ENCODE measurements around the gene ERI3. TPM values are rescaled to one million over a fixed set of nuclear protein-coding genes. Genes with fewer than 3 reads are reported as not detected.

Gene ERI3
- total RNA-seq, 2 experiments from 2014 or later: 50.6 to 53.4 TPM

DNA sequence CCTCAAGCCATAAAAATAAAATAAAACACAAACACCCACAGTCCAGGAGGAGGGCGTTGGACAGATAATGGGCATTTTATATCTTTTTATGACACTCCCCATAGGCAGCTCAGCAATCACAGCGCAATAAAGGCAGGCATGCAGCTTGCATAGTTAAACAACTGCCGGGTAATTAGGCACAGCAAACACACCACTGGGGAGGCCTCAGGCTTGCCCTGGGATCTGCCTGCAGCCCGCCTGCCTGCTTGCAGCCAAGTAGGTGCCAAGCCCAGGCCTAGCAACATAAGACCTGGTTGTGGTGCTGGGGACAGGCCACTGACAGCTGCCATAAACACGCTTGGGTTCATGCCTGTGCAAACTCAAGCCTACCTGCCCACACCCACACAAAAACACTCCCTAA, 87.6 kb downstream of the ERI3 start:
- POLR2A ChIA-PET: no interaction called here
- CTCF ChIA-PET: interaction anchor here (1.4 kb wide), 1 partner anchor 48 kb away, joined by 3 read pairs; no protein-coding TSS in a partner anchor

DNA sequence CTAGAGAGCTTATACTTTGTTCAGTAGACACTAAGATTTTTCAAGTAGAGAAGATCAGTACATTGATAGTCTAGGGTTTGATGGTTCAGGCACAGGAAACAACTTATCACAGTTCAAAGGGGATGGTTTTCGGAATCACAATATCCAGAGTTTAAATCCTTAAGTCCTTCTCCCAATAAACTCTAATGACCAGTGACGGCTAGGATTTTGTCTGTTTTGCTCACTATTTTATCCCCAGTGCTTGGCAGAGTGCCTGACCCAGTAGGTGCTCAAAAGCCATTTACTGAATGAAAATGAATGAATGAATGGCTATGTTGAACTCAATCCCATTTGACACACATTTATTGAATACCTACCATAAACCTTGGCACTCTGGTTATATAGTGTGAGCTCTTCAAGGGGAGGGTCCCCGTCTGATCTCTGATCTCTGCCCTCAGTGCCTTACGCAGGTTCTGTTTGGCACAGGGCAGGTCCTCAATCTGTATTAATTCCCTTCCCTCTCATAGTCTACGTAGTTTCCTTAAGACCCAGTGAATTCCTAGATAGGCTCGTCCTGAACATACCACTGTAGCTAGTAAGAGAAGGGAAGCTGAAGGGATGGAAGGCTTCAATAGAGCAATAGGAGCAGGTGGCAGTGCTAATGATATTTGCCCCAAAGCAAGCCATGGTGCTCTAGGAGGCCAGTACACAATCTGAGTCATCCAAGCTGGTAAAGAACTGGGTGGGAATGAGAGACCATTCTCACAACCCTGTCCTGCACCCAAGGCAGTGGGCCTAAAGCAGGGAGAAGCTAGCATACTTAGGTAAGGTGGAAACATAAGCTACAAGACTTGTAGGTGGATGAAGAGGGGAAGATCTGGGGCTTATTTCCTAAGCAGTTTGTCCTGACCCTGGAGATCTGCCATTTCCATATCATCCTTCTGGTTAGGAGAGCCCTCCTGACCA, 88.4 kb downstream of the ERI3 start:
- POLR2A ChIA-PET: no interaction called here

DNA sequence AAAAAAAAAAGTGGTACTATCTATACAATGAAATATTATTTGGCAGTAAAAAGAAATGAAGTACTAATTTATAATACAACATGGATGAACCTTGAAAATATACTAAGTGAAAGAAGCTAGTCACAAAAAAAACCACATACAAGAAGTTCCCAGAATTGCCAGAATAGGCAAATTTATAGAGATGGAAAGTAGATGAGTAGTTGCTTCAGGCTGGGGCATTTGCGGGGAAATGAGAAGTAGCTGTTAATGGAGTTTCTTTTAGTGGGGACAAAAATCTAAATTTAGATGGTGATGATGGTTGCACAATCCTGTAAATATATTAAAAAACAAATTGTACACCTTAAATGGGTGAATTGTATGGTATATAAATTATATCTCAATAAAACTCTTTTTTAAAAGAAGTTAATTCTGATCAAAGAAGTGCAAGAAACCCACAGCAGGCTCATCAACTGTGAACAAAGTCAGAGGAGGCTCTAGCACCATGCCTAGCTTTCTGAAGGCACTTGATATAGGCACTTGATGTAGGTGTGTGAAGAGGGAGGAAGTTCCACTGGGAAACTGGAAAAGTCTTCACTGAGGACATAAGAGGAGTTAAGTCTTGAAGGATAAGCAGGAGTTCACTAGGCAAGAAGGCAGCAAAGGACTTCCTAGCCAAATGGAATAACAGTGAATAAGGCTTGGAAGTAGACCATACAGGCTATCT, 89.2 kb downstream of the ERI3 start:
- CTCF ChIA-PET: interaction anchor here (0.7 kb wide), 1 partner anchor 8 kb away, joined by 3 read pairs; no protein-coding TSS in a partner anchor
- POLR2A ChIA-PET: no interaction called here

More for the DNA sequence above, 88.4 kb downstream of the ERI3 start:
- CTCF ChIA-PET: interaction anchor here (1.4 kb wide), 1 partner anchor 47 kb away, joined by 3 read pairs; no protein-coding TSS in a partner anchor

DNA sequence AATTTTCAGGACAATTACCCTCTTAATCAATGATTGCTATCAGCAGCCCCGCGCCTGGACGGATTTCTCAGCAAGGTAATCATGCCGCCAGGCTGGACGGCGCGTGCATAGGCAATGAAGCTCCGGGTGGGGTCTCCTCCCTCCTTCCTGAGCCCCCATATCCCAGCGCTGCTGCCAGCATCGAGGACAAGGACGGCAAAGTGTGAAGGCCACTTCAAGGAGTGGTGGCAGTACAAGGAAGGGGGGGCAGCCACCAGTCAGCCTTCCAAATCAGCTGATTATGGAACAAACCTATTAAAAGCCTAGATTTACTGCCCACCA, 90.6 kb downstream of the ERI3 start:
- ChIA-PET POLR2A (no interaction called here), CTCF (no interaction called here)

DNA sequence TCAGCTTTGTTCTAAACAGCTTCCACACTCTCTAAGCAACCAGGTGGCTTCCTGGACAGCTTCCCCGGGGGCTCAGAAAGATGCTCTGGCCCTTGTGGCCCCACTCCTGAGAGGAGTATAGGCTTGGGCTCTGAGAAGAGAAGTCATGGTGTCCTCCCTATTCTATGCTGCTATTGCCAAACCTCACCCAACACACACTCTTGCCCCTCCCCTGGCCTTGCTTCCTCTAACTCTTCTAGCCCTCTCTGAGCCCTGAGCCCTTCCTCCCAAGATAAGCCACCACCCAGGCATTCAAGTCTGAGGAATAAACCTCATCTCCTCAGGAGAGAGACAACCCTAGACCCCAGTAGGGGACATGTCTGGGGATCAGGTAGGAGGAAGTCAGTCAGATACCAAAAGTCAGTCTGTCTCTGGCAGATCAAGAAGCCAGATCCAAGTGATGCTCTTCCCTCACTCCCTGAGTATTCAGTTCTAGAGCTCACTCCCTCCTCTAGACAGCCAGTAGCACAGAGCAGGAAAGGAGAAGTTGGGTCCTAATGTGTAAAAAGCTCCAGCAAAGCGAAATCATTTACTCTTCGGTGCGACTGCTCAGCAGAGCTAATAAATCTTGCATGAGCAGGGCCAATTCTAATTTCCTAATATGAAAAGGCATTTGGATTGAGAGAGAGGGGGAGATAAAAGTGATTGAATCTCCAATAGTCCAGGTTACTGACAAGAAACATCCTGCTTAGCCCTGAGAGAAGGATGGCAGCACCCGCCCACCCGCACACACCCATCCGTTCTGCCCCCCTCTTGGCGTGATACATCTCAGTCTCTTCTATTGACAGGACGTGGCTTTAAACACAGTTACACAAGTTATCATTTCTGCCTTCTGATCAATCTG, 91.2 kb downstream of the ERI3 start:
- ChIA-PET CTCF (no interaction called here), POLR2A (interaction anchor here (0.5 kb wide), 1 partner anchor 368 kb away, joined by 3 read pairs; no protein-coding TSS in a partner anchor)

DNA sequence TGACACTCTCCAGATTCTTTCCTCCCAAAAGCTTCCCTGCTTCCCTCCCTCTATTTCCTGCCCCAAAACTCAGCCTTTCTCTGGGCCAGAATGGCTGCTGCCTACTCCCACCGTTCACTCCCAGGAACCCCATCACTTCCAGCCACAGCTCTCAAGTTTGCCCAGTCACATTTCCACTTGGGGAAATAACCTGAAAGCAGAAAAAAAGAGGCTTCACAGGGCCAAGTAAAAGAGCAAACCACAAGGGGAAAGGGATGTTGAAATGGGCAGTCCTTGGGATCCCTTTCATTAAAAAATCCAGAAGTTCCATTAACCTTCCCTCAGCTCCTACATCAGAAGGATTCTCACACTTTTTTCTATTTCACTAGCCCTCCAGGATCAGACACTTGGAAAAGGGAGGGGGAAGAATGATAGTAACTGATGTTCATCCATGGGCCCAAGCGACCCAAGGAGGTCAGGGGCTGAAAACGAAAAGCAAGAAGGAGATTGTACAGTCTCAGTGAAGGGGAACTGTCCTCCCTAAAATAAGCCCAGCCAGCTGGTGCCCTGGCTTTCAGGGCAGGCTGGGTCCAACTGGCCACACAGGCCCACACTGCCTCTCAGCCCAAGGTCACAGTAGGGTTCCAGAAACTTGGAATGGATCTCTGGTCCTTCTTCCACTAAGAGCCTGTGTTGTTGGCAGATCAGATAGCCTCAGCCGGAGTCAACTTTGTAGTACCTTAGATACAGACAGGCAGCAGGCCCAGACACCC, 92.1 kb downstream of the ERI3 start:
- ChIA-PET POLR2A (interaction anchor here (0.5 kb wide), 1 partner anchor 369 kb away, joined by 3 read pairs; no protein-coding TSS in a partner anchor), CTCF (no interaction called here)

DNA sequence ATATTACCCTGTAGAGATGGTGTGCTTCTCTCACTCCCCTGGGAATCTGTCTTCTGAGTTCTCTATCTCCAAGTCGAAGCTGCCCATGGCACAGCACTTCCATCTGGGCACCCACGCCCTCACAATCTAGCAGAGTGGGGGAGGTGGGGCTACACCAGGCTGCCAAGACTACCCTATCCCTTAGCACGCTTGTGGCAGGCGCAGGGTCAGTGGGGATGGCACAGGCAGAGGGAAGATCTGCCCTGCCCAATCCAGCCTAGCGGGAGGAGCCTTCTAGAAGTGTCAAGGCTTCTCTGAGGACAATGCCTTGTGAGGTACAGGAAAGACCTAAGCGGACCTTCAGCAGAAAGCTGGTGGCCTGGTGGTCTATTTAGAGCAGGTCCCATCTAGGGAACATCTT, 92.6 kb downstream of the ERI3 start:
- CTCF ChIA-PET: no interaction called here
- POLR2A ChIA-PET: no interaction called here

DNA sequence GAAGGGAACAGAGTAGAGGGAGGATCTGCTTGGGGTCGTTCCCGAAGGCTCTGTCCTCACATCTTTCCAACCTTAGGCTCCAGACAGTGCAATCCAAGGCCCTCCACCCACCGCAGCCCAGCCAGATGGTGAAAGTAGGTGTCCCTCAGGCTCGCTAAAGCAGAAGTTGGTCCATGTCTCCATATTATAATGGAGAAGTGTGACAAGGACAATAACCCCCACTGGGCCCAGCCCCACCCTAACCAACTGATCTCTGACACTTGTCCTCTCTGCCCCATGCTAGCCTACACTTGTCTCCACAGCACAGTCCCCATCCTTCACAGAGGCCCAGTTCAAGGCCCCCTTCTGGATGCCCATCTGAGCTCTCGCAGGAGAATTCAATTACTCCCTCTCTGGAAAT, 93.1 kb downstream of the ERI3 start:
- ChIA-PET POLR2A (no interaction called here), CTCF (no interaction called here)

DNA sequence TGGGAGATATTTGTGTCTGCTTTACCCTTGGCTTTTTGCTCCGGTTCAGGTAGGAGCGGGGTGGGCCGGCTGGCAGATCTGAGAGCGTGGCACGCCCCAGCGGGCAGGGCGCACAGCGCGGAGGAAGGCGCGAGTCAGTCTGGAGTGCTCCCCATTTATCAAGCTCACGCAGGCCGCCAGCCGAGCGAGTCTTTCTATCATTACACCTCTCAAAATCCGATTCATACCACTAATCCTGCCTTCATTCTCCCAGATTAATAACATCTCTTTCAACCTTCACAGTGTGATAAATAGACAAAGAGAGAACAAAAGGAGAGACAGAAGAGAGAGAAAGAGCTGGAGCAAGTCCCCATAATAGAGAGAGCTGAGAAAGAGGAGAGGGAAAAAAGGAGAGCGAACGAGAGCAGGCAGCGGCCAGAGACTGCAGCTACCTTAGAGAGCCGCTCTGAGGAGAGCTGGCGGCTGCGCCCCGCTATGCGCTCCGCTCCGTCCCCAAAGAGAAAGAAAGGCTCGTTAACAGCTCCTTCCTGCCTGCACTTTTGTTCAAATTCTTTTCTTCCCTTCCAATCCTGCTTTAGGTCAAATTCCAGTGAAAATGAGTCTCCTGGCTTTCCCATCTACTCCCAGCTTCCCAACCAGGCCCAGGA, 93.8 kb downstream of the ERI3 start:
- CTCF ChIA-PET: no interaction called here
- POLR2A ChIA-PET: no interaction called here

DNA sequence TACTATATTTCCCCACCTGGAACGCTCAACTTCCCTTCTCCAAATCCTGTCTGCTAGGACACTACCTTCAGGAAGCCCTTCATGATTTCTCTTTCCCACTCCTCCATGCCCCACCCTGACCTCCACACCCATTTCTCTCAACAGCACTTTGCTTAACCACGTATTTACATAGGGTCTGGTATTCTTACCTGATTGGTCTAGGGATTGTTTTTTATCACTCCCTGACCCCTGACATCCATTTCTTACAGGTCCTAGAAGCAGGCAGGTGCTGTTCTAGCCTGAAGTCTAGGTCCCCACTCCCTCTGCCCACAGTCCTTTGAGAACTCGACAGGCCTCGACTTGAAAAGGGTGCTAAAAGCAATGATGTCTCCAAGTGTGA, 94.3 kb downstream of the ERI3 start:
- ChIA-PET POLR2A (no interaction called here), CTCF (no interaction called here)

DNA sequence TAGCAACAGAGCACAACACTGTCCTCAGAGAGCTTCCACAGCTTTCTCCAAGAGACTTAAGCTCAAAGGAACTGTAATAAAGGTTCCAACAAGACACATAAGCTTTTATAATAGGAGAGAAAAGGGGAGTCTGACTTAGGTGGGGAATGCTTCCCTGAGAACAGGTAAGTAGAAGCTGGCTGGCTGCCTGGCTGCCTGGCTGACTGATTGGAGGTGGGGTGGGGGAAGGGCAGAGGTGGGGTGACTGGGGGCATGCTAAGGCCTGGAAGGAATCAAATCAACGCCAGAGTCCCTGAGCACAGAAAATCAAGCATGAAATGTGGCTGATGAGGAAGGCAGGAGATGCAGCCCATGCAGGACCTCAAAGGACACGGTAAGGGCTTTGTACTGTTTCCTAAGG, 96.0 kb downstream of the ERI3 start:
- POLR2A ChIA-PET: no interaction called here
- CTCF ChIA-PET: no interaction called here

DNA sequence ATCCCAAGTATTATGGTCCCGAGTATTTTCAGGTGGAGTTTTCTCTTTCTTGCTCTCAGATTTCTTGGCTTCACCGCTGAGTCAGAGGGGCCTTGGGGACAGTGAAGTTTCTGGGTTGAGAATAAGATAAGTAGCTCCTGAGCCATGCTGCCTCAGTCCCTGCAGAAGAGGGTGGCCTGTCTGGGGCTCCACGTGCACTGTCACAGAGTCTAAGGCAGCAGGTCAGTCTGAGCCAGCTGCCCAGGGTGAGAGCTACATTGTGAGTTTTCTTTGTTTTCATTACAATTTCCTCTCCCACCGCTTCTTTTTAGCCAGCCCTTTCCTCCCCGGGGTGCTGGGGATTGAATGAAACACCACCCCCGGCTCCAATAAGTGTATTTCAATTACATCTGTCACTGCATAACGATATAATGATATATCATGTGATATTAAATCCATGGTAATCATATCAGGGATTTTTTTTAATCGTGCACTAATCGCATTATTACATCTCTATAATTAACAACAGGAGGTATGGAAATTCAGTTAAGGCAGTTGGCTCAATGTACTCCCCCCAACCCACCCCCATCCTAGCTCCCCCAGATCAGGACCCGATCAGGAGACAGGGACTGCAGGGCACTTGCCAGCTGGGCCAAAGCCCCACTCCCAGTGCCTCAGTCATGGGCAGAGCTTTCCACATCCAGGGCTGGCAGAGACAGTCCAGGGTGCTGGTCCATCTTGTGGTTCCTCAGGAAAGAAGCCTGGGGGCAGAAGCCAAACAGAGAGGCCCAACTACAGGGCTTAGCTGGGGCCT, 98.1 kb downstream of the ERI3 start:
- ChIA-PET CTCF (interaction anchor here (0.5 kb wide), 1 partner anchor 83 kb away, joined by 6 read pairs; no protein-coding TSS in a partner anchor), POLR2A (interaction anchor here (0.6 kb wide), 1 partner anchor 10 kb away, joined by 4 read pairs; no protein-coding TSS in a partner anchor)

DNA sequence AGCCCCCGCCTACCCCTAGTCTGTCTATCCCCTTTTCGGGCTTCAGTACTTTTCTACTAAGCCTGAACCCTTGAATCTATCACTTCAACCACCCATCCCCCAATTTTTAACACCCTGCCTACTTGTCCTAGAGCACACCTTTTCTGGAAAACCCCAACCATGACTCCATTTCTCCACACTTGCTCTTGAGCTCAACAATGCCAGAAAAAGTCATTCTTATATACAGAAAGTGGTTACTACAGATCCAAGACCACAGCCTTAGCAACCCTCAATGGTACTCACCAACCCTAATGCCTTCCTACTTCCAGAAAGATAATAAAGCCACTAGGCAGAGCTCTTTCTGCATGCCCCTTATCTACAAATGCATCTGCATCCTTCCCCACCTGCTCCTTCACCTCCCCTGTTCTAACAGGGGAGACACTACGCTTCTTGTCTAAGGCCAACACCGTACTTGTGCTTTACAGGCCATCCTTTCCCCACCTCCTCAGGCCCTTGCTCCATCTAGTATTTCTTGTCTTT, 100.6 kb downstream of the ERI3 start:
- ChIA-PET POLR2A (no interaction called here), CTCF (no interaction called here)

DNA sequence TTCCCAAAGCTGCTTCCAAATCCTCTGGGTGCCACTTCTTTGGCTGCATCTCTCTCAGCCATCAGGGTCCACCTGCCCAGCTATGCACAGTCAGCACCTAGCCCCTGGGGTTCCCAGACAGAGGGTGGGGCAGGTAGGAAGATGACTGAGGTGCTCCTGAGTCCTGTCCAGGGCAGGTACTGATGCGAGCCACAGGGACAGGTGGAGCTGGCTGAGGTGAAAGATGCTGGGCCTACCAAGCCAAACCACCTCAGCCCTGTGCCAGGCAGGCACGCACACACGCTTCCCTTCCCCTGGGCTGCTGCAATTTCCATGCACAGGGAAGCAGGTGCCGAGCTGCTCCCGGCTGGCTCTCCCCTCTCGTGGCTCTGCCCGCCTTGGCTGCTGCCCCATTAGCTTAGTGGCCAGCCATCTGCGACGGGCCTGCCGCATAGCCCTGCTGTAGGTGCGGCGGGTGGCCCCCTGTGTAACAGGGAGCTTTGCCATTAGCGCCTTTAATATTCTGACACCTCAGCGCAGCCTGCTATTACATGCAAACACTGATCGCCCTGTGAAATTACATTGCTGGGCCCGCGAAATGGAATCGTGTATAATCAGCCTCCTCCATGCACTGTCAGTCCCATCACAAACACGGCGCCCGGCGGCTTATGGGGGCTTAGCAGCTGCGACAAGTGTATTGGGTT, 102.9 kb downstream of the ERI3 start:
- POLR2A ChIA-PET: no interaction called here
- CTCF ChIA-PET: no interaction called here

DNA sequence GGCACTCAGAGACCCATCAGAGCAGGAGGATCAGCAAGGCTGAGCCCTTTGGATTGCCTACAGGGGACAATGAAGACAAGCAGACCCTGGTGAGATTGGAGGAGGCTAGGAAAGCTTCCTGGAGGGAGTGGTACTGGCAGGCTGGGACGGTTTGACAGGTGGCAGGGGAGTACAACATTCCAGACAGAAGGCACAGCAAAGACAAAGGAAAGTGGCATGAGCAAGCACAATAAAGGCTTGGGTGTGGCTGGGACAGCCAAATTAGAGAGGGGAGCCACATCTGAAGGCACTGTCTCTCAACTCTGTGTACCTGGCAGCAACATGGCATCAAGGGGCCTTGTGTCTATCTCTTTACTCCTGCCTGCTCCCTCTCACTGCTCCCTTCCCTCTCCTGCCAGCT, 103.6 kb downstream of the ERI3 start:
- POLR2A ChIA-PET: no interaction called here
- CTCF ChIA-PET: no interaction called here

DNA sequence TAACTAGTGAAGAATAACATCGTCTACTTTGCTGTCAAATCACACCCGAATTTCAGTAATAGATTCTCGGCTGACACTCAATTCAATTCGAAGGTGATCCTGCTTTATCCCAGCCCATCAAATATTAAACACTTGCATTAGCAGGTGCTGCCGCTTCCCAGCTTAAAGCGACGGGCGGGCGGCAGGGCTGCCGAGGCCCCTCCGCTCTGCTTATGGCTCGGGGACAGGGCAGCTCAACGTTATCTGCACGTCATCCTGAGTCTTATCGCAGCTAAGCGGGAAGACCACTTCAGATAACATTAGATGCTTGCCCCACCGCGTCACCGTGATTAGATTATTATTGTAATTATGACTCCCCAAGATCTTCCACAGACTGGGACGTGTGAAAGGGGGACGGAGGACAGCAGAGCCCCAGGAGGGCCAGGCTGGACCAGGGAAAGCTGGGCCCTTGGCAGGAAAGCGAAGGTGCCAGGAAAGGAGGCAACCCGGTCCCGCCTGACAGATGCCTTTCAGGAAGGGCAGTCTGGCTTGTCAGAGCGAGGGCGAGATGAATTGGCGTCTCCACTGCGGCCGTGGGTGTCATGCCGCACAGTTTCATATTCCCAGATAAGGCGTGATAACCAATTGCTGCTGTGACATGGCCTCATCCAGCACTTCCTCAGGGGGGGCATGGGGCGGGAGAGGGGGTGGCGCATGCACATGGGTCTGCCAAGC, 104.8 kb downstream of the ERI3 start:
- ChIA-PET CTCF (no interaction called here), POLR2A (no interaction called here)

DNA sequence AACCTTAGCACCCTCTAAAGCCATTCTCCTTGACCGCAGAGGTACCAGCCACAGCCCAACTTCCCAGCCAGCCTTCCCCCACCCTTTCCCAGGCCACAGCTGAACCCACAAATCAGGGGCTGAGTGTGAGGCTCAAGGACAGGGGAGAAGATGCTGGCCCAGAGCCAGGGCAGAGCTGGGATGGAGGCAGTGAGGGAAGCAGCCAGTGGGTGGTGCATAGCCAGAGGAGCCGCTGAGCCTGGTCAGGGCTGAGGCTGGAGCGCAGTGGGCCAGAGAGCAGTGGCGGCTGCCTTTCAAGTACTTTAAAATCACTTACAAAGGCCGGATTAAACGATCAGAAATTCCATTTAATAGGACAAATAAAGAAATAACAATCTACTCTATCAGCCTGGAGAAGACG, 105.5 kb downstream of the ERI3 start:
- ChIA-PET CTCF (no interaction called here), POLR2A (no interaction called here)
